KMS-11 (cell line): ENCODE results near the gene LZTS2.

ENCODE experiments used
- H2AFZ ChIP-seq: fragments of 200-600 bp; sonication (generic); 2 replicates; pipeline ENCODE4 v1.6.1; 2016; ENCODE audit warnings: antibody characterized with exemption, mixed run types, low read depth
- H3K27ac ChIP-seq: fragments of 200-600 bp; sonication (generic); 2 replicates; pipeline ENCODE4 v1.6.1; 2016; ENCODE audit warnings: mild to moderate bottlenecking, mixed run types
- H3K27me3 ChIP-seq: fragments of 200-600 bp; sonication (generic); 2 replicates; pipeline ENCODE4 v1.6.1; 2017; ENCODE audit warnings: mild to moderate bottlenecking, low read depth, mixed run types, moderate library complexity; ENCODE audit not compliant: insufficient read depth
- H3K36me3 ChIP-seq: fragments of 200-600 bp; sonication (generic); 2 replicates; pipeline ENCODE4 v1.6.1; 2017; ENCODE audit warnings: mild to moderate bottlenecking, mixed run types; ENCODE audit not compliant: insufficient read depth
- H3K4me1 ChIP-seq: fragments of 200-600 bp; sonication (generic); 2 replicates; pipeline ENCODE4 v1.6.1; 2016; ENCODE audit warnings: mild to moderate bottlenecking, low read depth, mixed run types; ENCODE audit not compliant: poor library complexity, severe bottlenecking
- H3K4me2 ChIP-seq: fragments of 200-600 bp; sonication (generic); 2 replicates; pipeline ENCODE4 v1.7.0; 2016; ENCODE audit warnings: mild to moderate bottlenecking, mixed run types
- H3K4me3 ChIP-seq: fragments of 200-600 bp; sonication (generic); IDR thresholded peaks from 2 replicates; pipeline ENCODE4 v1.6.1; 2017; ENCODE audit warnings: low read depth, low read length, mixed read lengths; ENCODE audit not compliant: insufficient read depth
- H3K79me2 ChIP-seq: fragments of 200-600 bp; sonication (generic); 2 replicates; pipeline ENCODE4 v1.6.1; 2016; ENCODE audit warnings: low read depth, mixed run types; ENCODE audit not compliant: insufficient read depth
- H3K9ac ChIP-seq: fragments of 200-600 bp; sonication (generic); 2 replicates; pipeline ENCODE4 v1.6.1; 2016; ENCODE audit warnings: mild to moderate bottlenecking, mixed run types
- H4K20me1 ChIP-seq: fragments of 200-600 bp; sonication (generic); 2 replicates; pipeline ENCODE4 v1.6.1; 2016; ENCODE audit warnings: mild to moderate bottlenecking, mixed run types; ENCODE audit not compliant: insufficient read depth
- TF ChIP-seq, protein P1 (sequence below): fragments of 200-600 bp; sonication (generic); conservative IDR thresholded peaks from 2 replicates; pipeline ENCODE4 v1.6.1; 2017; ENCODE audit warnings: low read depth, mild to moderate bottlenecking, antibody characterized with exemption, low read length, moderate library complexity, mixed read lengths

Gene LZTS2, protein sequence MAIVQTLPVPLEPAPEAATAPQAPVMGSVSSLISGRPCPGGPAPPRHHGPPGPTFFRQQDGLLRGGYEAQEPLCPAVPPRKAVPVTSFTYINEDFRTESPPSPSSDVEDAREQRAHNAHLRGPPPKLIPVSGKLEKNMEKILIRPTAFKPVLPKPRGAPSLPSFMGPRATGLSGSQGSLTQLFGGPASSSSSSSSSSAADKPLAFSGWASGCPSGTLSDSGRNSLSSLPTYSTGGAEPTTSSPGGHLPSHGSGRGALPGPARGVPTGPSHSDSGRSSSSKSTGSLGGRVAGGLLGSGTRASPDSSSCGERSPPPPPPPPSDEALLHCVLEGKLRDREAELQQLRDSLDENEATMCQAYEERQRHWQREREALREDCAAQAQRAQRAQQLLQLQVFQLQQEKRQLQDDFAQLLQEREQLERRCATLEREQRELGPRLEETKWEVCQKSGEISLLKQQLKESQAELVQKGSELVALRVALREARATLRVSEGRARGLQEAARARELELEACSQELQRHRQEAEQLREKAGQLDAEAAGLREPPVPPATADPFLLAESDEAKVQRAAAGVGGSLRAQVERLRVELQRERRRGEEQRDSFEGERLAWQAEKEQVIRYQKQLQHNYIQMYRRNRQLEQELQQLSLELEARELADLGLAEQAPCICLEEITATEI

DNA sequence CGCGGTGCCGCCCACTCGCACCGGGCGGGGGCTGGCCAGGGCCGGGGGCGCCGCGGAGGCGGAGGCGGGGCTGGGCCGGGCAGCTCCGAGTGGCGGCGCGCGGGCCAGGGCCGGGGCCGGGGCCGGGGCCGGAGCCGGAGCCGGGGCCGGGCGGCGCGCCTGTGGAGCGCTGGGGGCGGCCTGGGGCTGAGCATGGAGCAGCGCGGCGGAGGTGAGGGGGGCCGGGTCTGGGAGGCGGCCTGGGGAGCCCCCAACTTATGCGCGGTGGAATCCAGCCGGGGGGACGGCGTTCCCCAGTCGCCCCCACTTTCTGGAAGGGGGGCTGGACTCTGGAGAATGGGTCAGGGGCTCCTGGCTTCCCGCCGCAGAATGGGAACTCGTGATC lies at the start of gene LZTS2:
Gene LZTS2 (plus strand): TSS at position 67 of the 385 bp plus-strand sequence. CDS start 2,731 bp downstream, outside the sequence.
- TF ChIP-seq, protein P1, sequence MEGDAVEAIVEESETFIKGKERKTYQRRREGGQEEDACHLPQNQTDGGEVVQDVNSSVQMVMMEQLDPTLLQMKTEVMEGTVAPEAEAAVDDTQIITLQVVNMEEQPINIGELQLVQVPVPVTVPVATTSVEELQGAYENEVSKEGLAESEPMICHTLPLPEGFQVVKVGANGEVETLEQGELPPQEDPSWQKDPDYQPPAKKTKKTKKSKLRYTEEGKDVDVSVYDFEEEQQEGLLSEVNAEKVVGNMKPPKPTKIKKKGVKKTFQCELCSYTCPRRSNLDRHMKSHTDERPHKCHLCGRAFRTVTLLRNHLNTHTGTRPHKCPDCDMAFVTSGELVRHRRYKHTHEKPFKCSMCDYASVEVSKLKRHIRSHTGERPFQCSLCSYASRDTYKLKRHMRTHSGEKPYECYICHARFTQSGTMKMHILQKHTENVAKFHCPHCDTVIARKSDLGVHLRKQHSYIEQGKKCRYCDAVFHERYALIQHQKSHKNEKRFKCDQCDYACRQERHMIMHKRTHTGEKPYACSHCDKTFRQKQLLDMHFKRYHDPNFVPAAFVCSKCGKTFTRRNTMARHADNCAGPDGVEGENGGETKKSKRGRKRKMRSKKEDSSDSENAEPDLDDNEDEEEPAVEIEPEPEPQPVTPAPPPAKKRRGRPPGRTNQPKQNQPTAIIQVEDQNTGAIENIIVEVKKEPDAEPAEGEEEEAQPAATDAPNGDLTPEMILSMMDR, result no peak
- Histone ChIP-seq H4K20me1 (no peaks in the 10 kb centered on the region), H3K27ac (peak within 1 kb of the TSS; percentile 93), H3K79me2 (no peaks in the 10 kb centered on the region), H3K27me3 (no peaks in the 10 kb centered on the region), H3K4me3 (no peak within 1 kb of the TSS), H3K4me2 (peak within 1 kb of the TSS; percentile 100), H3K4me1 (peaks cover 25% of the 10 kb centered on the region), H3K36me3 (no peaks in the 10 kb centered on the region), H2AFZ (peak within 1 kb of the TSS; percentile 92), H3K9ac (peak within 1 kb of the TSS; percentile 72)

DNA sequence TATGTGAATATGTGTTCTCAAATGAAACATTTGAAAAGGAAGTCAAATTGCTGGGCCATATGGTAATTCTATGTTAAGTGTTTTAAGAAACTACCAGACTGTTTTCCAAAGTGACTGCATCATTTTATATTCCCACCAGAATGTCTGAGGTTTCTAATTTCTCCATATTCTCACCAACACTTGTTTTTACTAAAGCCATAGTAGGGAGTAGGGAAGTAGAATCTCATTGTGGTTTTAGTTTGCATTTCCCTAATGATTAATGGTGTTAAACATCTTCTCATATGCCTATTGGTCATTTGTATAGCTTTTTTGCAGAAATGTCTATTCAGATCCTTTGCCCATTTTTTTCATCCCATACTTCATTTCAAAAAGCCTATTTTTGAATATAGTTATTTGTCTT lies 39.4 kb upstream of the LZTS2 start:
- H3K27me3 ChIP-seq, result no peaks in the 10 kb centered on the region
- no peak overlapping the region for H3K9ac ChIP-seq
- H3K79me2 ChIP-seq, result no peaks in the 10 kb centered on the region
- no peaks in the 10 kb centered on the region for H3K4me1 ChIP-seq
- H3K4me2 ChIP-seq, result no peak overlapping the region
- TF ChIP-seq, protein P1, result no peak
- no peak overlapping the region for H3K4me3 ChIP-seq
- H4K20me1 ChIP-seq, result no peaks in the 10 kb centered on the region
- no peak overlapping the region for H3K27ac ChIP-seq
- H2AFZ ChIP-seq, result no peak overlapping the region
- H3K36me3 ChIP-seq, result no peaks in the 10 kb centered on the region

DNA sequence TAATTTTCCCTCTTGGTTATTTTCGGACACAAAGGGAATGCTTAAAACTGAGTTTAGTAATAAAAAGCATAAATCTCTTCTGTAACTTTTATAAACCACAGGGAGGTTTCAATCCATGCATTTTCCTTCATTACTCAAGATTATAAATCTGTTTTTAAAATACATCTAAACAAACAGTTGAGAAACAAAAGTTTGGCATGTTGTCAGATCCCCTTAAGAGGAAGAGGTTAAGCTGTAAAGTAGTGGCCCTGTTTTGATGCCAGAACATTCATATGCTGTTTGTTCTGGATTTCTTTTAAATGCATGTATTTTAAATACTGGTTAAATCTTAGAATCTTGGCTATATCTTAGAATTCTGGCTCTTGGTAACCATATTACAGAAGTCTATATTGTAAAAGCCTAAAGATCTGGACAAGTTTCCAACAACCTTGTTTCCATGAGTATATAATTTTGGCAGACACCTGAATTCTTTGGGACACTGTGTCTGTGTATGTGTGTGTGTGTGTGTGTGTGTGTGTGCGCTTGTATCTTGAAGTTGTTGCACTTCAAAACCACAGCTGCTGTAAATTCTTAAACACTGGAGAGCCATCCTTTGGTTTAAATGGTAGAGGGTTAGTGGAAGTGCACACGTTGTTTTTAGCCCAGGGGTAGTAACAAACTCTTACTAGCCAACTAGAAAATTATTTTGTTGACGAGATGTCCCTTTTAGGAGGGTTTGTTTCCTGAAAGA lies 37.1 kb upstream of the LZTS2 start:
- Histone ChIP-seq H3K4me1 (no peaks in the 10 kb centered on the region), H2AFZ (no peak overlapping the region), H3K27me3 (no peaks in the 10 kb centered on the region), H3K4me3 (no peak overlapping the region), H3K27ac (no peak overlapping the region), H3K4me2 (no peak overlapping the region), H3K36me3 (no peaks in the 10 kb centered on the region), H3K79me2 (no peaks in the 10 kb centered on the region), H3K9ac (no peak overlapping the region), H4K20me1 (no peaks in the 10 kb centered on the region)
- TF ChIP-seq, protein P1, result no peak

DNA sequence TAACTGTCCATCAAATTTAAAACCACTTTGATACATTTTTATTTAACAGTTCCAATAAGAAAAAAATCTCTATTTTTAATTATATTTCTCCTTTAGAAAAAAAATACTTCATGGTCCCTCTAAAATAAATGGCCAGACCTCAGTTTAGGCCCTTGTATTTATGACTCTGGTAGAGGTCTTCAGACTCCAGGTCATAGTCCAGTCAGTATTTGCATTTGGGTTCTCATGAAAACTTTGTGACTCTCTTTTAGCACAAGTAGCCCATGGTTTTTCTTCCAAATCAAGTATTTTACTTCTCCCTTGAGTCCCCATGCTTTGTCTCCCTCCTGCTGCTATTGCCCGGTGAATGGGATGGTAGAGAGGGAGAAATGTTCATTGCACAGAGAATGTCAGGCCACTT lies 35.8 kb upstream of the LZTS2 start:
- Histone ChIP-seq H4K20me1 (no peaks in the 10 kb centered on the region), H3K9ac (no peak overlapping the region), H3K79me2 (no peaks in the 10 kb centered on the region), H3K36me3 (no peaks in the 10 kb centered on the region), H3K4me1 (peaks cover 6% of the 10 kb centered on the region), H2AFZ (no peak overlapping the region), H3K27ac (no peak overlapping the region), H3K4me3 (no peak overlapping the region), H3K27me3 (no peaks in the 10 kb centered on the region), H3K4me2 (no peak overlapping the region)
- TF ChIP-seq, protein P1, result no peak
